ENCODE data around the gene RFX4. TPM values are rescaled to one million over a fixed set of nuclear protein-coding genes. Genes with fewer than 3 reads are reported as not detected.

The RFX4 gene
- total RNA-seq, 6 donors from 2014 or later: not detected

- Histone ChIP-seq H3K9me3 (no peaks in the 10 kb centered on the region), H3K4me1 (no peaks in the 10 kb centered on the region), H3K27ac (no peak overlapping the region), H3K36me3 (no peaks in the 10 kb centered on the region), H3K27me3 (no peaks in the 10 kb centered on the region), H3K4me3 (no peak overlapping the region)
- 54 to 62% methylated on average over 12 of the region's 12 CpGs for WGBS, 2 donors
- ATAC-seq (ENCODE audit: low FRiP score in 2 of 2) (no peak), DNase-seq (no peak)
- no peak for TF ChIP-seq POLR2A (IDR thresholded peaks at IDR 0.05)
- TF ChIP-seq, protein P1, sequence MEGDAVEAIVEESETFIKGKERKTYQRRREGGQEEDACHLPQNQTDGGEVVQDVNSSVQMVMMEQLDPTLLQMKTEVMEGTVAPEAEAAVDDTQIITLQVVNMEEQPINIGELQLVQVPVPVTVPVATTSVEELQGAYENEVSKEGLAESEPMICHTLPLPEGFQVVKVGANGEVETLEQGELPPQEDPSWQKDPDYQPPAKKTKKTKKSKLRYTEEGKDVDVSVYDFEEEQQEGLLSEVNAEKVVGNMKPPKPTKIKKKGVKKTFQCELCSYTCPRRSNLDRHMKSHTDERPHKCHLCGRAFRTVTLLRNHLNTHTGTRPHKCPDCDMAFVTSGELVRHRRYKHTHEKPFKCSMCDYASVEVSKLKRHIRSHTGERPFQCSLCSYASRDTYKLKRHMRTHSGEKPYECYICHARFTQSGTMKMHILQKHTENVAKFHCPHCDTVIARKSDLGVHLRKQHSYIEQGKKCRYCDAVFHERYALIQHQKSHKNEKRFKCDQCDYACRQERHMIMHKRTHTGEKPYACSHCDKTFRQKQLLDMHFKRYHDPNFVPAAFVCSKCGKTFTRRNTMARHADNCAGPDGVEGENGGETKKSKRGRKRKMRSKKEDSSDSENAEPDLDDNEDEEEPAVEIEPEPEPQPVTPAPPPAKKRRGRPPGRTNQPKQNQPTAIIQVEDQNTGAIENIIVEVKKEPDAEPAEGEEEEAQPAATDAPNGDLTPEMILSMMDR (IDR thresholded peaks at IDR 0.05): no peak
- no peak for TF ChIP-seq POLR2AphosphoS5 (IDR thresholded peaks at IDR 0.05)
- no peak for TF ChIP-seq EP300 (IDR thresholded peaks at IDR 0.05)
Measured at GRCh38 chr12:106629797-106630659, 47.2 kb downstream of the RFX4 start.

DNA sequence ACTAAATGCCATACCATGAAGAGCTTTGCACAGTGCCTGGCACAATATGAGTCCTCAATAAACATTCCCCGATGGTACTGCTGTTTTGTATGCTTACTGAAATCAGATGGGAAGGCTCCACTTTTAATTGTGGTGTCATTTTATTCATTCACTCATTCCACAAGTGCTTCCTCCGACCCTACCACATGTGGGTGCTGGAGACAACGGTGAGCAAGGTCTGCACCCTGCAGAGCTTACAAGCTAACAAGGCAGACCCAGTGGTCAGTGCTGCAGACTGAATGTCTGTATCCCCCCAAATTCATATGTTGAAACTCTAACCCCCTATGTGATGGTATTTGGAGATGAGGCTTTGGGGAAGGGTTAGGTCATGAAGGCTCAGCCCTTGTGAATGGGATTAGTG, 48.3 kb downstream of the RFX4 start:
- Histone ChIP-seq H3K27me3 (no peaks in the 10 kb centered on the region), H3K36me3 (no peaks in the 10 kb centered on the region), H3K4me1 (no peaks in the 10 kb centered on the region), H3K27ac (no peak overlapping the region), H3K4me3 (no peak overlapping the region), H3K9me3 (no peaks in the 10 kb centered on the region)
- WGBS, 2 donors: 75 to 80% methylated on average over 3 of the region's 3 CpGs
- DNase-seq (no peak), ATAC-seq (ENCODE audit: low FRiP score in 2 of 2) (no peak)
- no peak for TF ChIP-seq POLR2A (IDR thresholded peaks at IDR 0.05)
- TF ChIP-seq EP300 (IDR thresholded peaks at IDR 0.05): no peak
- TF ChIP-seq, protein P1 (IDR thresholded peaks at IDR 0.05): no peak
- TF ChIP-seq POLR2AphosphoS5 (IDR thresholded peaks at IDR 0.05): no peak

DNA sequence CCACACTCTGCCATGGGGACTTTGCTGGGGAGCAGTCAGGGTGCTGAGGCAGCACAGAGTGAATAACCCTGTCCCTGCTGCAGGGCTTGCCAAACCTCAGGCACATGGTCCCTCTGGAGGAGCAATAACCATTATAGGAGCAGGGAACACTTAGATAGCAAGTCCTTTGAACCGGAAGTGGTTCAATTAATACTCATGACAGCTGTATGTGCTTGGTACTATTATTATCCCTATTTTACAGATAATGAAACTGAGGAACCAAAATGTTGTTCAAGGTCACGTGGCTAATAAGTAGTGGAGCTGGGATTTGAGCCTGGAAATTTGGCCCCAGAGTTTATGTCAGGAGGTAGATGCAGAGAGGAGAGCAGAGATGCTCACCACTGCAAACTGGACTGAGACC, 49.0 kb downstream of the RFX4 start:
- DNase-seq: no peak
- Histone ChIP-seq H3K36me3 (no peaks in the 10 kb centered on the region), H3K4me3 (no peak overlapping the region), H3K4me1 (no peaks in the 10 kb centered on the region), H3K27me3 (no peaks in the 10 kb centered on the region), H3K9me3 (no peaks in the 10 kb centered on the region), H3K27ac (no peak overlapping the region)
- TF ChIP-seq, protein P1 (IDR thresholded peaks at IDR 0.05): no peak
- TF ChIP-seq POLR2AphosphoS5 (IDR thresholded peaks at IDR 0.05) (no peak), EP300 (IDR thresholded peaks at IDR 0.05) (no peak), POLR2A (IDR thresholded peaks at IDR 0.05) (no peak)
- ATAC-seq (ENCODE audit: low FRiP score in 2 of 2): no peak
- 68 to 70% methylated on average over 2 of the region's 2 CpGs for WGBS, 2 donors

DNA sequence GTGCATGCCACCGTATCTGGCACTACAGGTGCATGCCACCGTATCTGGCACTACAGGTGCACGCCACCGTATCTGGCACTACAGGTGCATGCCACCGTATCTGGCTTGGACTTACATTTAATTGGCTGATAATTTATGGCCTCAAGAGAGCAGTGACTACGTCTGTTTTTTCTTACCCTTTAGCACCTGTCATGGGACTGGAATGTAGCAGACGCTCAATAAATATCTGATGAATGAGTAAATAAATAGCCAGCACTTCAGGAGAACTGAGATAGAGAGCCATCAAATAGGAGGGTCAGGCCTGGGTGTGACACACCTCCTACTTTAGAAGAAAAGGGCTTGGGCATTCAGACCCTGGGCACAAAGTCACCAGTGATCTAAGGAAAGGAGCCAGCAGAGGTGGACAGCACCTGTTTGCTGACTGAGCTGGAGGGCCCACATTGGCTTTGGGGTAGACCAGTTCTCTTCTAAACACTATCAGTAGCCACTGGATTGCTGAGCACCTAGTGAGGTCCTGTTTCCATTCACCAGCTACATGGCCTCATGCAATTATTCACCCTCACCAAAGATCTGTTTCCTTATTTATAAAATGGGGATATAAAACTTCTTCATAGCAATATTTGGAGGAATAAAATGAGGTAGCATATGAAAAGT, 50.1 kb downstream of the RFX4 start:
- Histone ChIP-seq H3K9me3 (no peaks in the 10 kb centered on the region), H3K4me3 (no peak overlapping the region), H3K27ac (no peak overlapping the region), H3K4me1 (no peaks in the 10 kb centered on the region), H3K27me3 (no peaks in the 10 kb centered on the region), H3K36me3 (no peaks in the 10 kb centered on the region)
- DNase-seq (no peak), ATAC-seq (ENCODE audit: low FRiP score in 2 of 2) (no peak)
- WGBS, 2 donors: 81 to 84% methylated on average over 7 of the region's 7 CpGs
- TF ChIP-seq EP300 (IDR thresholded peaks at IDR 0.05) (no peak), POLR2A (IDR thresholded peaks at IDR 0.05) (no peak), POLR2AphosphoS5 (IDR thresholded peaks at IDR 0.05) (no peak)
- TF ChIP-seq, protein P1 (IDR thresholded peaks at IDR 0.05): no peak

Measured in upper lobe of left lung (tissue), 6 donors.